Gastrocnemius medialis (tissue), 4 donors: ENCODE measurements around the gene LDHAL6B.

ENCODE experiments used
- CTCF ChIP-seq, 5 experiments: fragments of 450-650 bp in 3 of 5; fragments of 200-600 bp in 2 of 5; sonication (generic) in 2 of 5; IDR thresholded peaks in 4 of 5; conservative IDR thresholded peaks in 1 of 5; 1 replicate in 4 of 5; 2 replicates in 1 of 5; pipeline ENCODE4 v1.5.1; 2016 to 2019; ENCODE audit warnings: antibody characterized with exemption in 5 of 5, mild to moderate bottlenecking in 3 of 5, moderate library complexity in 3 of 5
- POLR2A ChIP-seq, 2 donors: fragments of 450-650 bp; IDR thresholded peaks; one replicate each; pipeline ENCODE4 v1.6.1; 2017; ENCODE audit warnings: antibody characterized with exemption in 2 of 2, mild to moderate bottlenecking in 2 of 2, moderate library complexity in 2 of 2

- TF ChIP-seq POLR2A (IDR thresholded peaks at IDR 0.05) (no peak), CTCF (IDR thresholded peaks at IDR 0.05 in 4 of 5, conservative IDR thresholded peaks at IDR 0.05 in 1 of 5) (no peak)
Measured at GRCh38 chr15:59221511-59222505, 15.2 kb downstream of the LDHAL6B start.
